HEK293 (cell line): ENCODE results near the gene ARHGAP26.

Experiments used
- CTCF ChIP-seq: fragments of 450-650 bp; formaldehyde crosslinking; IDR thresholded peaks from 2 replicates; pipeline ENCODE4 v1.5.1; 2016; ENCODE audit warnings: missing biosample characterization, missing genetic modification characterization
- KLF17 ChIP-seq: fragments of 450-650 bp; formaldehyde crosslinking; IDR thresholded peaks from 2 replicates; pipeline ENCODE4 v1.5.1; 2016; ENCODE audit warnings: missing biosample characterization, missing genetic modification characterization
- MZF1 ChIP-seq: fragments of 450-650 bp; formaldehyde crosslinking; IDR thresholded peaks from 2 replicates; pipeline ENCODE4 v1.5.1; 2017; ENCODE audit warnings: missing biosample characterization, missing genetic modification characterization, borderline replicate concordance
- ZBTB21 ChIP-seq: fragments of 450-650 bp; formaldehyde crosslinking; IDR thresholded peaks from 2 replicates; pipeline ENCODE4 v1.5.1; 2017; ENCODE audit warnings: missing biosample characterization, missing genetic modification characterization
- ZFP37 ChIP-seq: fragments of 450-650 bp; formaldehyde crosslinking; IDR thresholded peaks from 2 replicates; pipeline ENCODE4 v1.5.1; 2016; ENCODE audit warnings: missing biosample characterization, missing genetic modification characterization
- ZNF133 ChIP-seq: fragments of 450-650 bp; formaldehyde crosslinking; IDR thresholded peaks from 2 replicates; pipeline ENCODE4 v1.5.1; 2016; ENCODE audit warnings: missing biosample characterization, missing genetic modification characterization
- ZNF24 ChIP-seq: fragments of 450-650 bp; formaldehyde crosslinking; IDR thresholded peaks from 2 replicates; pipeline ENCODE4 v1.5.1; 2016; ENCODE audit warnings: missing biosample characterization, missing genetic modification characterization
- ZSCAN23 ChIP-seq: fragments of 450-650 bp; formaldehyde crosslinking; IDR thresholded peaks from 2 replicates; pipeline ENCODE4 v1.5.1; 2016; ENCODE audit warnings: missing biosample characterization, missing genetic modification characterization
- ZSCAN5A ChIP-seq: fragments of 450-650 bp; formaldehyde crosslinking; IDR thresholded peaks from 2 replicates; pipeline ENCODE4 v1.5.1; 2016; ENCODE audit warnings: missing biosample characterization, missing genetic modification characterization
- TF ChIP-seq, protein P1 (sequence below): fragments of 450-650 bp; formaldehyde crosslinking; IDR thresholded peaks from 2 replicates; pipeline ENCODE4 v1.5.1; 2016; ENCODE audit warnings: missing biosample characterization, missing genetic modification characterization
- TF ChIP-seq, protein P2 (sequence below): fragments of 450-650 bp; IDR thresholded peaks from 2 replicates; pipeline ENCODE4 v1.5.1; 2018; ENCODE audit warnings: missing biosample characterization, missing genetic modification characterization
- TF ChIP-seq, protein P3 (sequence below): fragments of 450-650 bp; formaldehyde crosslinking; IDR thresholded peaks from 2 replicates; pipeline ENCODE4 v1.5.1; 2016; ENCODE audit warnings: missing biosample characterization, missing genetic modification characterization

DNA sequence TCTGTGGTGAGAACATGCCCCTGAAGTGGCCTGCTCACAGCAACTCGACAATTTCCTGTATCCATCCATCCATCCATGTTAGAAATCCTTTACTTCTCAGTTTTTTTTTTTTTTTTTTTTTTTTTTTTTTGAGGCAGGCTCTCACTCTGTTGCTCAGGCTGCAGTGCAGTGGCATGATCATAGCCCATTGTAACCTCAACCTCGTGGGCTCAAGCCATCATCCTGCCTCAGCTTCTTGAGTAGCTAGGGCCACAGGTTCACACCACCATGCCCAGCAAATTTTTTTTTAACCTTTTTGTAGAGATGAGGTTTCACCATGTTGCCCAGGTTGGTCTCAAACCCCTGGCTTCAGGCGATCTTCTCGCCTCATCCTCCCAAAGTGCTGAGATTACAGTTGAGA is 259.1 kb downstream of the ARHGAP26 start:
- TF ChIP-seq CTCF (tag by site-specific recombination), result no peak
- TF ChIP-seq, protein P1, sequence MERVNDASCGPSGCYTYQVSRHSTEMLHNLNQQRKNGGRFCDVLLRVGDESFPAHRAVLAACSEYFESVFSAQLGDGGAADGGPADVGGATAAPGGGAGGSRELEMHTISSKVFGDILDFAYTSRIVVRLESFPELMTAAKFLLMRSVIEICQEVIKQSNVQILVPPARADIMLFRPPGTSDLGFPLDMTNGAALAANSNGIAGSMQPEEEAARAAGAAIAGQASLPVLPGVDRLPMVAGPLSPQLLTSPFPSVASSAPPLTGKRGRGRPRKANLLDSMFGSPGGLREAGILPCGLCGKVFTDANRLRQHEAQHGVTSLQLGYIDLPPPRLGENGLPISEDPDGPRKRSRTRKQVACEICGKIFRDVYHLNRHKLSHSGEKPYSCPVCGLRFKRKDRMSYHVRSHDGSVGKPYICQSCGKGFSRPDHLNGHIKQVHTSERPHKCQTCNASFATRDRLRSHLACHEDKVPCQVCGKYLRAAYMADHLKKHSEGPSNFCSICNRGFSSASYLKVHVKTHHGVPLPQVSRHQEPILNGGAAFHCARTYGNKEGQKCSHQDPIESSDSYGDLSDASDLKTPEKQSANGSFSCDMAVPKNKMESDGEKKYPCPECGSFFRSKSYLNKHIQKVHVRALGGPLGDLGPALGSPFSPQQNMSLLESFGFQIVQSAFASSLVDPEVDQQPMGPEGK (tag by site-specific recombination), result no peak
- TF ChIP-seq, protein P2, sequence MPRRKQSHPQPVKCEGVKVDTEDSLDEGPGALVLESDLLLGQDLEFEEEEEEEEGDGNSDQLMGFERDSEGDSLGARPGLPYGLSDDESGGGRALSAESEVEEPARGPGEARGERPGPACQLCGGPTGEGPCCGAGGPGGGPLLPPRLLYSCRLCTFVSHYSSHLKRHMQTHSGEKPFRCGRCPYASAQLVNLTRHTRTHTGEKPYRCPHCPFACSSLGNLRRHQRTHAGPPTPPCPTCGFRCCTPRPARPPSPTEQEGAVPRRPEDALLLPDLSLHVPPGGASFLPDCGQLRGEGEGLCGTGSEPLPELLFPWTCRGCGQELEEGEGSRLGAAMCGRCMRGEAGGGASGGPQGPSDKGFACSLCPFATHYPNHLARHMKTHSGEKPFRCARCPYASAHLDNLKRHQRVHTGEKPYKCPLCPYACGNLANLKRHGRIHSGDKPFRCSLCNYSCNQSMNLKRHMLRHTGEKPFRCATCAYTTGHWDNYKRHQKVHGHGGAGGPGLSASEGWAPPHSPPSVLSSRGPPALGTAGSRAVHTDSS, result no peak
- no peak for TF ChIP-seq ZBTB21 (tag by site-specific recombination)
- TF ChIP-seq, protein P3, sequence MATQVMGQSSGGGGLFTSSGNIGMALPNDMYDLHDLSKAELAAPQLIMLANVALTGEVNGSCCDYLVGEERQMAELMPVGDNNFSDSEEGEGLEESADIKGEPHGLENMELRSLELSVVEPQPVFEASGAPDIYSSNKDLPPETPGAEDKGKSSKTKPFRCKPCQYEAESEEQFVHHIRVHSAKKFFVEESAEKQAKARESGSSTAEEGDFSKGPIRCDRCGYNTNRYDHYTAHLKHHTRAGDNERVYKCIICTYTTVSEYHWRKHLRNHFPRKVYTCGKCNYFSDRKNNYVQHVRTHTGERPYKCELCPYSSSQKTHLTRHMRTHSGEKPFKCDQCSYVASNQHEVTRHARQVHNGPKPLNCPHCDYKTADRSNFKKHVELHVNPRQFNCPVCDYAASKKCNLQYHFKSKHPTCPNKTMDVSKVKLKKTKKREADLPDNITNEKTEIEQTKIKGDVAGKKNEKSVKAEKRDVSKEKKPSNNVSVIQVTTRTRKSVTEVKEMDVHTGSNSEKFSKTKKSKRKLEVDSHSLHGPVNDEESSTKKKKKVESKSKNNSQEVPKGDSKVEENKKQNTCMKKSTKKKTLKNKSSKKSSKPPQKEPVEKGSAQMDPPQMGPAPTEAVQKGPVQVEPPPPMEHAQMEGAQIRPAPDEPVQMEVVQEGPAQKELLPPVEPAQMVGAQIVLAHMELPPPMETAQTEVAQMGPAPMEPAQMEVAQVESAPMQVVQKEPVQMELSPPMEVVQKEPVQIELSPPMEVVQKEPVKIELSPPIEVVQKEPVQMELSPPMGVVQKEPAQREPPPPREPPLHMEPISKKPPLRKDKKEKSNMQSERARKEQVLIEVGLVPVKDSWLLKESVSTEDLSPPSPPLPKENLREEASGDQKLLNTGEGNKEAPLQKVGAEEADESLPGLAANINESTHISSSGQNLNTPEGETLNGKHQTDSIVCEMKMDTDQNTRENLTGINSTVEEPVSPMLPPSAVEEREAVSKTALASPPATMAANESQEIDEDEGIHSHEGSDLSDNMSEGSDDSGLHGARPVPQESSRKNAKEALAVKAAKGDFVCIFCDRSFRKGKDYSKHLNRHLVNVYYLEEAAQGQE (tag by site-specific recombination), result no peak
- no peak for TF ChIP-seq KLF17
- TF ChIP-seq ZFP37 (tag by site-specific recombination), result no peak
- TF ChIP-seq ZSCAN5A, result no peak
- no peak for TF ChIP-seq ZSCAN23 (tag by site-specific recombination)
- no peak for TF ChIP-seq ZNF24 (tag by site-specific recombination)
- TF ChIP-seq ZNF133 (tag by site-specific recombination), result no peak
- no peak for TF ChIP-seq MZF1
